Osteocyte (in vitro differentiated cells): ENCODE results near the gene COL23A1. TPM values are rescaled to one million over a fixed set of nuclear protein-coding genes. Genes with fewer than 3 reads are reported as not detected.
"Not testable (repeated sequence)": the region's sequence is repeated elsewhere in the genome, so short reads cannot be mapped to it uniquely, and the experiment has no call there.

ENCODE experiments used
- DNase-seq: peaks from one replicate; pipeline ENCODE4 v3.0.0; 2021; ENCODE audit warnings: mixed read lengths; ENCODE audit not compliant: unreplicated experiment; ENCODE audit errors: extremely low spot score
- H3K27ac Mint-ChIP-seq: one replicate; pipeline ENCODE4 v1.8.0; 2021; ENCODE audit warnings: mild to moderate bottlenecking, mixed read lengths; ENCODE audit not compliant: unreplicated experiment
- H3K27me3 Mint-ChIP-seq: one replicate; pipeline ENCODE4 v1.8.0; 2021; ENCODE audit warnings: mixed read lengths; ENCODE audit not compliant: unreplicated experiment
- H3K36me3 Mint-ChIP-seq: one replicate; pipeline ENCODE4 v1.8.0; 2021; ENCODE audit warnings: mixed read lengths; ENCODE audit not compliant: unreplicated experiment
- H3K4me1 Mint-ChIP-seq: one replicate; pipeline ENCODE4 v1.8.0; 2021; ENCODE audit warnings: mixed read lengths; ENCODE audit not compliant: unreplicated experiment
- H3K4me3 Mint-ChIP-seq: one replicate; pipeline ENCODE4 v1.8.0; 2021; ENCODE audit warnings: mild to moderate bottlenecking, moderate library complexity, mixed read lengths; ENCODE audit not compliant: unreplicated experiment
- H3K9me3 Mint-ChIP-seq: one replicate; pipeline ENCODE4 v1.8.0; 2021; ENCODE audit warnings: mixed read lengths; ENCODE audit not compliant: unreplicated experiment
- total RNA-seq: library from RNA; stranded (reverse); gene quantifications from 2 replicates; pipeline ENCODE4 v1.2.1, GENCODE V29; 2021
- TF ChIP-seq, protein P1 (sequence below): fragments of 200-600 bp; sonication (generic); IDR thresholded peaks from 2 replicates; pipeline ENCODE4 v1.5.0; 2021; ENCODE audit warnings: antibody characterized with exemption, mild to moderate bottlenecking, moderate library complexity

COL23A1 gene
- total RNA-seq, 1 donor from 2014 or later = not detected

DNA sequence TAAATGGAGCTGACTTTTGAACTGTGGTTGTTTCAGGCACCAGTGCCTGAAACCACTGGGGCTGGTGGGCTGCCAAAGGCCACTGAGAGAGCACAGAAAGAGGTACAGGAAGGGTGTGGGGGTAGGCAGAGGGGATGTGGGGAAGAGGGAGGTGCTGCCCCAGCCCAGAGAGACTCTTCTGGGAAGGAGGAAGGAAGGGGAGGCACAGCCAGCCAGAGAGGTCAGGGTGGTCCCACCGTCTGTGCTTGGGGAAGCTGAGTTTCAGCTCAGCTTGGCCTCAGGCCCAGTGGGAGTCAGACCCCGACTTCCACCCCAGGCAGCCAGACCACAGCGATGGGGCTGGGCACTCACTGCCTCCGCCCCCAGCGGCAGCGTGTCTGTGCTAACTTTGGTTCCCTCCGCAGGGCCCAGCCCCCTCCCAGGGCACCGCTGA lies 348.9 kb downstream of the COL23A1 start:
- Mint-ChIP-seq H3K4me1 (peaks cover 7% of the 10 kb centered on the region), H3K4me3 (no peak overlapping the region), H3K36me3 (no peaks in the 10 kb centered on the region), H3K27me3 (no peaks in the 10 kb centered on the region), H3K9me3 (no peaks in the 10 kb centered on the region), H3K27ac (no peak overlapping the region)
- TF ChIP-seq, protein P1, sequence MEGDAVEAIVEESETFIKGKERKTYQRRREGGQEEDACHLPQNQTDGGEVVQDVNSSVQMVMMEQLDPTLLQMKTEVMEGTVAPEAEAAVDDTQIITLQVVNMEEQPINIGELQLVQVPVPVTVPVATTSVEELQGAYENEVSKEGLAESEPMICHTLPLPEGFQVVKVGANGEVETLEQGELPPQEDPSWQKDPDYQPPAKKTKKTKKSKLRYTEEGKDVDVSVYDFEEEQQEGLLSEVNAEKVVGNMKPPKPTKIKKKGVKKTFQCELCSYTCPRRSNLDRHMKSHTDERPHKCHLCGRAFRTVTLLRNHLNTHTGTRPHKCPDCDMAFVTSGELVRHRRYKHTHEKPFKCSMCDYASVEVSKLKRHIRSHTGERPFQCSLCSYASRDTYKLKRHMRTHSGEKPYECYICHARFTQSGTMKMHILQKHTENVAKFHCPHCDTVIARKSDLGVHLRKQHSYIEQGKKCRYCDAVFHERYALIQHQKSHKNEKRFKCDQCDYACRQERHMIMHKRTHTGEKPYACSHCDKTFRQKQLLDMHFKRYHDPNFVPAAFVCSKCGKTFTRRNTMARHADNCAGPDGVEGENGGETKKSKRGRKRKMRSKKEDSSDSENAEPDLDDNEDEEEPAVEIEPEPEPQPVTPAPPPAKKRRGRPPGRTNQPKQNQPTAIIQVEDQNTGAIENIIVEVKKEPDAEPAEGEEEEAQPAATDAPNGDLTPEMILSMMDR = no peak
- no peak for DNase-seq

DNA sequence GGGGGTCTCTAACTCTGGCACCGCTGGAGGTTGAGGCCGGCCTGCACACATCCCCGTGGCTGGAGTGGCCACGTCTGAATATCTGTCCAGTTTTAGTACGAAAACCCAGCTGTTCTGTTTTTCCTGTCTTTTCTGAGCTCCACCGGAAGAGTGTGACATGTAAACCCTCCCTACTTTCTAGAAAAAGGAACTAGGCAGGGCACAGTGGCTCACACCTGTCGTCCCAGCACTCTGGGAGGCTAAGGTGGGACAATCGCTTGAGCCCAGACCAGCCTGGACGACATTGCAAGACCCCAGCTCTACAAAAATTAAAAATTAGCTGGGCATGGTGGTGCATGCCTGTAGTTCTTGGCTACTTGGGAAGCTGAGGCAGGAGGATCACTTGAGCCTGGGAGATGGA lies 349.4 kb downstream of the COL23A1 start:
- no peaks in the 10 kb centered on the region for H3K9me3 Mint-ChIP-seq
- no peaks in the 10 kb centered on the region for H3K27me3 Mint-ChIP-seq
- H3K4me1 Mint-ChIP-seq = peaks cover 7% of the 10 kb centered on the region
- H3K36me3 Mint-ChIP-seq = no peaks in the 10 kb centered on the region
- no peak for DNase-seq
- H3K4me3 Mint-ChIP-seq = no peak overlapping the region
- no peak overlapping the region for H3K27ac Mint-ChIP-seq
- TF ChIP-seq, protein P1 = no peak

DNA sequence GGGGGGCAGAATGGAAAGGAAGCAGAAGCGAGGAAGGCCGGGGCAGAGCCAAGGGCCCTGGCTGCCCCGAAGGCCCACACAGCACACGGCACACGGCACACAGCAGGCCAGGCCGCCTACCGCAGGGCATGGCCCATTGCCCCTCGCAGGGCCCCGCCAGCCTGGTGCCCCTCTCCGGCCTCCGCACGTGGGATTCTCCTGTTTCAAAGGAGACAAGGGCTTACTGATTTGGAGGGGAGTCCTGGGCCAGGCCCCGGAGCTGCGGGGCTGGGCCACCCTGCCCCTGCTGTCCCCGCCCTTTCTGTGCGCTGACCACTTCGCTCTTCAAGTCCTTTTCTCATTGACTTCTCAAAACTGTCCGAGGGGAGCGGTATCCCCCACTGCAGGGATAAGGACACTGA lies 349.9 kb downstream of the COL23A1 start:
- DNase-seq = no peak
- H3K4me3 Mint-ChIP-seq = no peak overlapping the region
- no peaks in the 10 kb centered on the region for H3K36me3 Mint-ChIP-seq
- H3K4me1 Mint-ChIP-seq = peaks cover 7% of the 10 kb centered on the region
- no peak overlapping the region for H3K27ac Mint-ChIP-seq
- H3K9me3 Mint-ChIP-seq = no peaks in the 10 kb centered on the region
- TF ChIP-seq, protein P1 = no peak
- no peaks in the 10 kb centered on the region for H3K27me3 Mint-ChIP-seq

DNA sequence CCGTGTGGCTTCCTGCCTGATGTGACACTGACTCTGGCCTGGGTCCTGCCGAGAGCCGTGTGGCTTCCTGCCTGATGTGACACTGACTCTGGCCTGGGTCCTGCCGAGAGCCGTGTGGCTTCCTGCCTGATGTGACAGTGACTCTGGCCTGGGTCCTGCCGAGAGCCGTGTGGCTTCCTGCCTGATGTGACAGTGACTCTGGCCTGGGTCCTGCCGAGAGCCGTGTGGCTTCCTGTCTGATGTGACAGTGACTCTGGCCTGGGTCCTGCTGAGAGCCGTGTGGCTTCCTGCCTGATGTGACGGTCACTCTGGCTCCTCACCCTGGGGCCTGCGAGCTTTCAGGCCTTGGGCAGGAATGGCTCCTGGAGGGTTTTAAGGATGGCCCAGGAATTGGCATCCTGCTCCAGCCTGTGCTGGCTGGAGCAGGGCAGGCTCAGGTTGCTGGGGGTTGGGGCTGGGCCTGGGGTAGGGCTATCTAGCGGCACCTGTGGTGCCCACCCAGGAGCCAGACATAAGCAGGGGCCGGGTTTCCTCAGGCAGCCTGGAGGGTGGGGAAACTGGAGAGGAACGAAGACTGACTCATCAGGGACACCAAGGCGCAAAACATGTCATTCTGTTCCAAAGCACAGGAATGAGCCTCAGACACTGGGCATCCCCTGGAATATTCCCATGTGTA lies 350.4 kb downstream of the COL23A1 start:
- H3K36me3 Mint-ChIP-seq, H3K9me3 Mint-ChIP-seq, H3K27me3 Mint-ChIP-seq, H3K4me3 Mint-ChIP-seq, H3K27ac Mint-ChIP-seq, DNase-seq, H3K4me1 Mint-ChIP-seq: not testable (repeated sequence)

DNA sequence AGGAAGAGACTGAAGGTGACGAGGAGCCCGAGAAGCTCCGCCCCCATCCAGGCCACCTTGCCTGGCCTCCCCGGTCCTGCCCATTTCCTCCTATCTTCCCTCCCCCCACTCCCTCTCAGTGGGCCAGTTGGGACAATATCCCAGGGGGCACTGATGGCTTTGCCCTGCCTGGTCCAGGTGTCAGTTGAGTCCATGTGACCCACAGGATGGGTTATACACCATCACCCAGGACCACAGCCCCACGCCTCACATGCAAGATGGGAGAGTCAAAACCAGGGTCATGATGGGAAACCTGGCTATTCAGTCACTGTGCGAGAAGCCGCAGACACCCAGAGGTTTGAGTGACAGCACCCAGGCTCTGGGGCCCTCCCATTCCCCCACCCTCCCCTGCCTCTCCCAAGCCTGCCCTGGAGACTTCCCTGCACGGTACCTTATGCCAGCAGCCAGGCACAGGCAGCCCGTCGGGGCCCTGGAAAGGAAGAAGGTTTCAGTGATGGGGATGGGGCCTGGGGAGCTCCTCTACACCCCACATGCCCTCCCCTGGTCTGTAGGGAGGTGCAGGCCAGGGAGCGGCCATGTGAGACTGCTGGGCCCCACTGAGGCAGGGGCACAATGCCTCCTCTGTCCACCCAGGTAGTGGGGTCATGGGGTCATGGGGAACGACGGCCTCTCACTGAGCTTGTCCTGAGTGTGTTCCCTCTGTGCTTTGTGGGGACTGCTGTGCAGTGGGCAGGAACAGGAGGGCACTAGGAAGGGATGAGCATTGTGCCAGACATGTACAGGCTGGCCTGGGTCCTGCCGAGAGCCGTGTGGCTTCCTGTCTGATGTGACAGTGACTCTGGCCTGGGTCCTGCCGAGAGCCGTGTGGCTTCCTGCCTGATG lies 351.2 kb downstream of the COL23A1 start:
- Mint-ChIP-seq H3K27me3 (no peaks in the 10 kb centered on the region), H3K36me3 (no peaks in the 10 kb centered on the region), H3K4me1 (peaks cover 10% of the 10 kb centered on the region), H3K4me3 (no peak overlapping the region), H3K9me3 (no peaks in the 10 kb centered on the region), H3K27ac (no peak overlapping the region)
- DNase-seq = no peak
- TF ChIP-seq, protein P1 = no peak
